GM13976 (cell line): ENCODE data around the gene CRMP1.

Source experiments
- DNase-seq: peaks from one replicate; pipeline ENCODE4 v3.0.0; 2012; ENCODE audit warnings: low spot score
- CTCF ChIP-seq: IDR thresholded peaks from 2 replicates; pipeline ENCODE4 v1.5.1; 2012; ENCODE audit warnings: borderline replicate concordance, mild to moderate bottlenecking; ENCODE audit not compliant: insufficient read depth; ENCODE audit errors: extremely low read depth, missing control alignments, control extremely low read depth
- in situ Hi-C: fragments of 300-500 bp; cut with MboI; formaldehyde crosslinking; loops from one replicate; pipeline ENCODE4 v1.12.0; 2022; ENCODE audit warnings: low sequenced_read_pairs, mixed read lengths, inconsistent platforms; ENCODE audit not compliant: unreplicated experiment

The CRMP1 gene

GRCh38 chr4:5887361-5888221, 5.3 kb downstream of the CRMP1 start:
- in situ Hi-C loops: no loop called here
- DNase-seq: no peak
- TF ChIP-seq CTCF: no peak

- DNase-seq: no peak
- in situ Hi-C loops: no loop called here
- no peak for TF ChIP-seq CTCF
These were observed 5.9 kb downstream of the CRMP1 start for GRCh38 chr4:5887011-5887360.

GRCh38 chr4:5885733-5886132, 7.2 kb downstream of the CRMP1 start:
- no peak for TF ChIP-seq CTCF
- DNase-seq: no peak
- in situ Hi-C loops: no loop called here

GRCh38 chr4:5884796-5885195, 8.1 kb downstream of the CRMP1 start:
- in situ Hi-C loops: no loop called here
- TF ChIP-seq CTCF: no peak
- DNase-seq: no peak

GRCh38 chr4:5883916-5884315, 9.0 kb downstream of the CRMP1 start:
- in situ Hi-C loops: no loop called here
- TF ChIP-seq CTCF: no peak

GRCh38 chr4:5882947-5883346, 9.9 kb downstream of the CRMP1 start:
- no peak for DNase-seq
- TF ChIP-seq CTCF: no peak
- in situ Hi-C loops: no loop called here

More at GRCh38 chr4:5883916-5884315, 9.0 kb downstream of the CRMP1 start:
- no peak for DNase-seq
